Esophagus muscularis mucosa (tissue), 3 donors: Measurements from ENCODE around the gene GALK2.

Experiments used
- CTCF ChIP-seq, 3 experiments: fragments of 200-600 bp in 2 of 3; fragments of 450-650 bp in 1 of 3; sonication (generic) in 2 of 3; IDR thresholded peaks; one replicate each; pipeline ENCODE4 v1.5.1; 2017 to 2019; ENCODE audit warnings: antibody characterized with exemption in 3 of 3, mild to moderate bottlenecking in 2 of 3, moderate library complexity in 1 of 3
- POLR2A ChIP-seq: fragments of 450-650 bp; IDR thresholded peaks from one replicate; pipeline ENCODE4 v1.6.1; 2017; ENCODE audit warnings: antibody characterized with exemption, moderate library complexity, mild to moderate bottlenecking, low read depth

GRCh38 chr15:49239105-49239504, 69.1 kb downstream of the GALK2 start:
- no peak for TF ChIP-seq CTCF (IDR thresholded peaks at IDR 0.05)
- no peak for TF ChIP-seq POLR2A
